GM23248 (cell line): ENCODE results near the gene CDC27.

ENCODE experiments used
- EZH2 ChIP-seq: fragments of 200-600 bp; sonication (generic); IDR thresholded peaks from 2 replicates; pipeline ENCODE4 v1.6.1; 2018; ENCODE audit warnings: antibody characterized with exemption, mild to moderate bottlenecking; ENCODE audit not compliant: insufficient read depth, poor library complexity, severe bottlenecking
- EZH2phosphoT487 ChIP-seq: fragments of 200-600 bp; sonication (generic); IDR thresholded peaks from 2 replicates; pipeline ENCODE4 v1.6.1; 2018; ENCODE audit warnings: antibody characterized with exemption, moderate library complexity, mild to moderate bottlenecking, low read depth; ENCODE audit not compliant: insufficient read depth

GRCh38 chr17:47190770-47191169 is 1.7 kb upstream of the CDC27 start:
- TF ChIP-seq EZH2, result no peak
- no peak for TF ChIP-seq EZH2phosphoT487
